HL-60/S4 treated with retinoic acid at 250 ng/mL for 4 days and 3 days (cell line): ENCODE results near the gene PGAP1.

Experiments used
- in situ Hi-C: fragments of 300-500 bp; cut with MboI; formaldehyde crosslinking; loops from 2 replicates; pipeline ENCODE4 v1.7.0; 2022; ENCODE audit warnings: low sequenced_read_pairs

The PGAP1 gene

GRCh38 chr2:196900843-196901242 lies 25.7 kb downstream of the PGAP1 start:
- in situ Hi-C loops, result no loop called here

- in situ Hi-C loops, result no loop called here
These were observed 26.5 kb downstream of the PGAP1 start for GRCh38 chr2:196899976-196900375.

GRCh38 chr2:196891136-196891535 lies 35.4 kb downstream of the PGAP1 start:
- in situ Hi-C loops, result no loop called here

- in situ Hi-C loops, result no loop called here
These were observed 39.1 kb downstream of the PGAP1 start for GRCh38 chr2:196887431-196887830.

GRCh38 chr2:196884368-196884767 lies 42.1 kb downstream of the PGAP1 start:
- in situ Hi-C loops, result no loop called here

- in situ Hi-C loops, result no loop called here
These were observed 50.1 kb downstream of the PGAP1 start for GRCh38 chr2:196876364-196876763.

- in situ Hi-C loops, result no loop called here
These were observed 51.1 kb downstream of the PGAP1 start for GRCh38 chr2:196875414-196875813.

- in situ Hi-C loops, result no loop called here
These were observed 53.0 kb downstream of the PGAP1 start for GRCh38 chr2:196873511-196873910.

GRCh38 chr2:196854629-196855028 lies 71.9 kb downstream of the PGAP1 start:
- in situ Hi-C loops, result no loop called here

GRCh38 chr2:196853301-196854087 lies 73.0 kb downstream of the PGAP1 start:
- in situ Hi-C loops, result no loop called here

- in situ Hi-C loops, result no loop called here
These were observed 75.4 kb downstream of the PGAP1 start for GRCh38 chr2:196851088-196851487.

- in situ Hi-C loops, result no loop called here
These were observed 76.6 kb downstream of the PGAP1 start for GRCh38 chr2:196849895-196850294.

- in situ Hi-C loops, result no loop called here
These were observed 80.2 kb downstream of the PGAP1 start for GRCh38 chr2:196846295-196846694.

- in situ Hi-C loops, result no loop called here
These were observed 81.1 kb downstream of the PGAP1 start for GRCh38 chr2:196845371-196845770.

- in situ Hi-C loops, result no loop called here
These were observed 86.3 kb downstream of the PGAP1 start for GRCh38 chr2:196840171-196840570.

- in situ Hi-C loops, result no loop called here
These were observed 86.9 kb downstream of the PGAP1 start for GRCh38 chr2:196839574-196839973.

- in situ Hi-C loops, result no loop called here
These were observed 90.1 kb downstream of the PGAP1 start for GRCh38 chr2:196836440-196836839.

- in situ Hi-C loops, result no loop called here
These were observed 95.8 kb downstream of the PGAP1 start for GRCh38 chr2:196830701-196831100.

GRCh38 chr2:196827356-196827755 lies 99.2 kb downstream of the PGAP1 start:
- in situ Hi-C loops, result no loop called here

- in situ Hi-C loops, result no loop called here
These were observed 102.6 kb downstream of the PGAP1 start for GRCh38 chr2:196823750-196824522.

GRCh38 chr2:196821195-196821594 lies 105.3 kb downstream of the PGAP1 start:
- in situ Hi-C loops, result no loop called here

- in situ Hi-C loops, result no loop called here
These were observed 117.2 kb downstream of the PGAP1 start, which contains the start of gene C2orf66 for GRCh38 chr2:196809260-196809659. Gene C2orf66, minus strand, starts transcription at chr2:196809355. Its CDS starts 19 bp downstream, at chr2:196809336.
